ENCODE data around the gene AGBL1. TPM values are rescaled to one million over a fixed set of nuclear protein-coding genes. Genes with fewer than 3 reads are reported as not detected.

AGBL1 gene
- total RNA-seq, 1 experiment from 2014 or later, result 0.02 TPM

DNA sequence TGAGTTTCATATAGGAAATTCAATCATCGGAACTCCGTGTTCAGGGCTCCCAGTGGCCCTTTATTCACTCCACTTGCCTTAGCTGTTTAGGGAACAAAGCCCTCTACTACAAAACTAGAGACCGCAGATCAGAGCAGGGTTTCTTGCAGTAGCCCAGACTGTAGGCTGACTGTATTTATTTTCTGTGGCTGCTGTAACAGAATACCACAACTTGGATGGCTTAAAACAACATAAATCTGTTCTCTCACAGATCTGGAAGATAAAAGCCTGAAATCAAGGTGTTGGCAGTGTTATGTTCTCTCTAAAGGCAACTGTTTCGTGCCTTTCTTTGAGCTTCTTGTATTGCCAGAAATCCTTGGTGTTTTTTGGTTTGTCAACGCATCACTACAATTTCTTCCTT lies 479.0 kb downstream of the AGBL1 start:
- DNase-seq (ENCODE audit: extremely low read depth, low read depth), result no peak

- DNase-seq (ENCODE audit: extremely low read depth, low read depth), result no peak
Observed at GRCh38 chr15:86568378-86568777, 488.7 kb downstream of the AGBL1 start.

DNA sequence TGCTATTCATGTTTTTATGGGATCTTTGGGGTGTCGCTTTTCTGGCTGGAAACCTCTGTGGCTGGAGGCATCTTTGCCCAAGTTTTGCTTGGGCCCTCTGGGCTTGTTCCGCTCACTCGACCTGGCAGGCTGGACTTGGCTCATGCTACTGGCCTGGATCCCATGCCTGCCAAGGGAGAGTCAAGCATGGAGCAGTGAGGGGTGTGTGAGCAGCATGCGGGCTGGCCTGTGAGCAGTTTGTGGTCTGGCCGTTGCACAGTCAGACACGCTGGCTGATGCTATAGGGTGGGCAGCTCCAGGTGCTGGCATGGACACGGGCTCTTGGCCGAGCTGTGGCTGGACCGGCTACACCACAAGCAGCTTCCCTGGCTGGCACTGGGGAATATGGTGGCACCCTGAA lies 491.1 kb downstream of the AGBL1 start:
- DNase-seq (ENCODE audit: extremely low read depth, low read depth), result no peak

DNA sequence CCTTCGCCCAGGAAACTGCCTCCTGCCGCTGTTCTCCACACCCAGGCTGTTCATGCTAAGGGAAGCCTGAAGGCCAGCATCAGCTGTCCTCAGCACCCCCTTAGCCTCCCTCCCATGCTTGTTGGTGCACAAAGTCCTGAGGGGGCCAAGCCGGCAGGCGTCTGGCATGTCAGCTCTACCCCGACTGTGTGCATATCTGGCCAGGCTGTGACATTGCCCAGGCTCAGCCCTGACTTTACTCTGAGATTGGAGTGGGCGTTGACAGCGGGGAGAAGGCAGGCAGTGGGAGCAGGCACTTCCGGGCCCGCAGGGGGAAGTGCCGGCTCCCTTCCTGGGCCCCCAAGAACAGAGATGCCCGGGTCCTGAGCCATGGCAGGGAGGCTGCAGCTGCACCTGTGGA lies 492.2 kb downstream of the AGBL1 start:
- DNase-seq (ENCODE audit: extremely low read depth, low read depth), result no peak

- no peak for DNase-seq (ENCODE audit: extremely low read depth, low read depth)
Observed at GRCh38 chr15:86572368-86572841, 492.7 kb downstream of the AGBL1 start.

GRCh38 chr15:86573476-86573875 lies 493.8 kb downstream of the AGBL1 start:
- DNase-seq (ENCODE audit: extremely low read depth, low read depth), result no peak

GRCh38 chr15:86588413-86588812 lies 508.7 kb downstream of the AGBL1 start:
- no peak for DNase-seq (ENCODE audit: extremely low read depth, low read depth)

DNA sequence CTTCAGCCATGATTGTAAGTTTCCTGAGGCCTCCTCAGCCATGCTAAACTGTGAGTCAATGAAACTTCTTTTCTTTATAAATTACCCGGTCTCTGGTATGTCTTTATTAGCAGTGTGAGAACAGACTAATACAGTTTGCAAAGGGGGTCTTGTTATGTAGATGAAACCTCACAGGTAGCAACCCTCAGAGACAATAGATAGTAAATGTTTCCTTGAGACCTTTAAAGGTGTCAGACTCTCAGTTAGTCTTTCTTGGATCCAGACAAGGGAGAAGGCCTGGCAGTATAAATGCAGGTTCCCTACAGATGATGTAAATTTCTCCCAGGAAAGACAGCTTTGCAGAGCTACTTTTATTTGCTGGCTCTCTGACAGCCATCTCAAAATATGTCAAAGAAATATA lies 510.8 kb downstream of the AGBL1 start:
- no peak for DNase-seq (ENCODE audit: extremely low read depth, low read depth)

DNA sequence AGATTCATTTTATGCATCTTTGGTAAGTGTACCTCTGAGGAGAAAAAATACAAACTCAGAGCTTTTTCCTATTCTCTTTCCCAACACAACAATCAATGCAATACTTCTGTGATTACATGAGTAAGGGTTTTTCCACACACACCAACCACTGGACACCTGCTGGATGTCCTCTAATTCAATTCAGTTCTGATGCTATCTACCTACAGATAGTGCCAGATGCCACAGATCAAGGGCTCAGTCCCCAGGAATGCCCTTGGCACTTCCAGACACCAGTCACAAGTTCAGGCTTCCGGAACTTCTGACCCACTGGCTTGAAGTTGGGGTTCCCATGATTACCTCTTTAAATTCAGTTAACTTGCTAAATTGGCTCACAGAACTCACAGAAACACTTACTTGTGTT lies 511.5 kb downstream of the AGBL1 start:
- DNase-seq (ENCODE audit: extremely low read depth, low read depth), result no peak

DNA sequence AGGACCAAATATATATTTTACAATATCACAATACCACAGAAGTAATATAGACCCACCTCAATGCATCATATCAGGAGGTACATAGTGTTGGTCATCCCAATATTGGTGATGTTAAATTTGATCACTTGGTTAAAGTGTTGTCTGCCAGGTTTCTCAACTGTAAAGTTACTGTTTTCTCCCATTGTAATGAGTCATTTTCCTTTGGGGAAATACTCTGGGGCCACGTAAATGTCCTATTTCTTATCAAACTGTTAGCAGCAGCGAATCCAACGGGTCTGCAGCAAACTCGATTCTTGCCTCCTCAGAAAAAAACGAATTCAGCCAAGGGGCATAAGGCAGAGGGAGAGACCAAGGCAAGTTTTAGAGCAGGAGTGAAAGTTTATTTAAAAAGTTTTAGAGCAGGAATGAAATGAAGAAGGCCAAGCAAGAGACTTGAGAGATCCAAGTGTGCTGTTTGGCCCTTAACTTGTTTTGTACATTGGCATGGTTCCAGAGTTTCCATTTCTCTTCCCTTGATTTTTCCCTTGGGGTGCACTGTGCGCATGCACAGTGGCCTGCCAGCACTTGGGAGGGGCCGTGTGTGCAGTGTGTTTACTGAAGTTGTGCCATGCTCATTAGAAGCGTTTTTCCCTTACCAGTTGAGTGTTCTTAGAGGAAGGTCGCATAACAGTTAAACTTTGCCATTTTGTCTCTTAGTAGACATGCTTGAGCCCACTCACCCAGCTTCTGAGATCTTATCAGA lies 512.5 kb downstream of the AGBL1 start:
- DNase-seq (ENCODE audit: extremely low read depth, low read depth), result no peak

DNA sequence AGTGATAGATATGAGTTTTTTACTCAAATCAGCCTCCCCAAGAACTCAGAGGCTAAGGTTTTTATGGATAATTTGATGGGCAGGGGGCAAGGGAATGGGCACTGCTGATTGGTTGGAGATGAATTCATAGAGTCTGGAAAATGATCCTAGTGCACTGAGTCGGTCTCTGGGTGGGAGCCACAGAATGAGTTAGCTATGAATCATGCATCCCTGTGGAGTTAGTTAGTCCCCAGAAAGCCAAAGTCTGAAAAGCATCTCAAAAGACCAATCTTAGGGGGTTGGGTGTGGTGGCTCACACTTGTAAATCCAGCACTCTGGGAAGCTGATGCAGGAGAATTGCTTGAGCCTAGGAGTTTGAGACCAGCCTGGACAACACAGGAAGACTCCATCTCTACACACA lies 516.1 kb downstream of the AGBL1 start:
- no peak for DNase-seq (ENCODE audit: extremely low read depth, low read depth)

GRCh38 chr15:86603466-86603865 lies 523.8 kb downstream of the AGBL1 start:
- no peak for DNase-seq (ENCODE audit: extremely low read depth, low read depth)

DNA sequence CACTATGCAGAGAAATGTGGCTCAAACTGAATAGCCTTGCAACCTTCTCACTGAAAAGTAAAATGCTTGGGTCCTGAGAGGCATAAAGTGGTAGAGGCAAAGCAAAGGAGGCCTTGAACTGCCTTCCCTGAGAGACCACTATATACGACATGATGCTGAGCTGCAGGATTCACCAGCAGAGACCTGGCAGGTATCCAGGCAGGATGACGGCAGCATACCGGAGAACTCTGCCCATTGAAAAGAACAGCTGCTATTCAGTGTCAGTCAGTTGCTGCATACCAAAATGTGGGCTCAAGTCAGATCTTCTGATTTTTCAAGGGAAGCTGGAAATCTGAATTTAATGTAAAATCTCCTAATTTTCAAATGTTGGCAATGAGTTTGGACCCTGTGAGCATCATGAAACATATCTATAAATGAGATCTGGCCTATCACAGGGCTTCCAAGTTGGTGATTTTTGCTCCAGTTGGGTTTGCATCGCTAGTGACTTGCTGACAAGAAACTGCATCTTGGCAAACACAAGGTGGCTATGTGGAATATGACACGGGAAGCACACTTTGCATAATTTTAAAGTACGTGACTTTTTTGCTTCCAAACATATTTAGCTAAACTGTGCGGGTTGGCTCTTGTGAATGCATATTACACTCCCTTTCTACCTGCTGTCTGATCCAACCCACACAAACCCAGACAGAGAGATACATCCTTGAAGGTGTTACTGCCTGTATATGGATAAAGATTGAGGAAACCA lies 529.0 kb downstream of the AGBL1 start:
- DNase-seq (ENCODE audit: extremely low read depth, low read depth), result peak; percentile 47

GRCh38 chr15:86609275-86609674 lies 529.6 kb downstream of the AGBL1 start:
- no peak for DNase-seq (ENCODE audit: extremely low read depth, low read depth)

DNA sequence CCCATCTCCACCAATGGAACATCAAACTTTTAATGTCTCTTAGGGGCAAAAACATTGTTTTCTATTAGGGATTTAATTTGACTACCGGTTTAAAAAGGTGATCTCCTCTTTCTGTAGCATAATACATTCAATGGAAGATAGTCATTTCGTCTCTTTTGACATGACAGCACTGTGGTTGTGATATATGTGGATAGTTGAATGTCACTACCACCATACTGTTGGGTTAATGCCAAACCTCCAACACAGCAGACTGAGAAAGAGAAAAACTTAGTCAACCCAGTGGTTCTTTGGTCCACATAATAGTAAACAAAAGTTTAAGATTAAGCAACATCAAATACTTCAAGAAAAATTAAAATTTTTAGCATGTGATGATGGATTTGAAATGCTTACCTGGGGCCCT lies 530.4 kb downstream of the AGBL1 start:
- no peak for DNase-seq (ENCODE audit: extremely low read depth, low read depth)

DNA sequence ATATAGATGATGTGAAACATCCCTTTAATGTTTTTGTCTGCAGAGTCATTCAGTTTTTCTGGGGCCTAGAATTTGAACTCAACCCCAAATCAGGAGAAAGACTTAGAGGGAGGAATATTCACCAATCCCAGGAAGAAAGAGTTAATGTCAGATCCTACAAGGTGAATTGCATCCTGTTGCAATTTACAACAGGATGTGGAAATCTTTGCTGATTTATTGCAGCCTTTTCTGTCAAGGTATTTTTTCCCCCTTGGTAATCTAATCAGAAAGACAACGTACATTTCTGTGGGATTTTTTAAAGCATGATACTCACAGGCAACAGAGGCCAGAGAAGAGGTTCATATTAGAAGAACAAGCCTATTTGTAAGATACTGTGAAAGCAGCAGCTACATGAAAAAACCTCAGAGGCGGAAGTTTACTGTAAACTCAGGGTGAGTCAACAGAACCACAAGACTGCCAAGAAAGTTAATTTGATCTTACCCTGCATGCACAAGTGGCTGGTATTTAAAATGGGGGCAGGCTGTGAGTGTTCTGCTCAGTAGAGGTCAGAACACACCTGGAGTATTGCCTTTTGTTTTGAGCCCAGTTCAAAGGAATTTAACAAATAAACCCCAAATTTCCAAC lies 531.9 kb downstream of the AGBL1 start:
- peak; percentile 73 for DNase-seq (ENCODE audit: extremely low read depth, low read depth)

DNA sequence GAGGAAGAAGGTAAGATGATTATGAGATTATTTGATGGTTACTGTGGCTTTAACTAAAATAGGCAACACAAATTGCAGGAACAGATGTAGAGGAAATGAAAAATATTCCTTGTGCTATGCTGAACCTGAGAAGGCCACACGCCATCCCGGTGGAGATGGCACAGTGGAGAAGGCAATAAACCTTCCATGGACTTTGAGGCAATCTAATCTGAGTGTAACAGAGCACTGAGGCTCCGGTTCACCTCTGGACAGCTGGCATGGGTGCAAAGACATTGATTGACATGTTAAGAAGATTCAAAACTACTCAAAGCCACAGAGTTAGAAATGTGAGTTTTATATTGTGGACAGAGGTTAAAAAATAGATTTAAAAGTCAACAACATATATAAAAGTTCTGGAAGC lies 535.7 kb downstream of the AGBL1 start:
- no peak for DNase-seq (ENCODE audit: extremely low read depth, low read depth)

DNA sequence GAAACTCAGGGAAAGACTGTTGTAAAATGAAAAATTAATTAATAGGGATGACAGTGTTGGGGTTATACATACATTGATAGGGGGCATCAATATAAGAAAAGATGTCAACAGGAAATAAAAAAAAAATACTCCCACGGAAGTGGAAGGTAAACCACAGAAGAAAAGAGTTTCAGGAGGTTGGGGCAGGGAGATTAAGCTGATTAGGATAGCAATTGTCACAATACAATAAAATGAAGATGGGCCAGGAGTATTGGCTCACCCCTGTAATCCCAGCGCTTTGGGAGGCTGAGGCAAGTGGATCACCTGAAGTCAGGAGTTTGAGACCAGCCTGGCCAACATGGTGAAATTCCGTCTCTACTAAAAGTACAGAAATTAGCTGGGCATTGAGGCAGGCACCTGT lies 536.1 kb downstream of the AGBL1 start:
- DNase-seq (ENCODE audit: extremely low read depth, low read depth), result no peak

DNA sequence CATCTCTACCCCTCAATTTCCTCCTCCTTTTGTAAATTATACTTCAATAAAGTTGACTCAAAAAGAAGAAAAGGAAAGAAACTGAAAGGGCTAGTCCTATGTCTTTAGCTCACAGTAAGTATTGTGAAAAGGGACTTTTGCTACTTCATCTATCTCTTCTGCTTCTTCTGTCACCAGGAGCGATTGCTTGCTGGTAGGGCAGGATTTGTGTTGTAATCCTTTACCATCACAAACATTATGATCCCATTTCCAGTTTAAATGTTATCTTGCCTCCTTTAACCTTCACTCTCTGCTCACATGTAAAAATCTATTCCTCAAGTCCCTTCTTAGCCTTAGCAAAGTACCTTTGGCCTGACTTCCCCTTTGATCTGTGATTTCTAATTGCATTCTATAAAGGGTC lies 537.1 kb downstream of the AGBL1 start:
- DNase-seq (ENCODE audit: extremely low read depth, low read depth), result no peak

- DNase-seq (ENCODE audit: extremely low read depth, low read depth), result no peak
Observed at GRCh38 chr15:86620157-86620556, 540.5 kb downstream of the AGBL1 start.

GRCh38 chr15:86620641-86621349 lies 541.1 kb downstream of the AGBL1 start:
- DNase-seq (ENCODE audit: extremely low read depth, low read depth), result no peak

All from NCI-H460 (cell line).